ENCODE results near the gene MRPL58.

Gene MRPL58

DNA sequence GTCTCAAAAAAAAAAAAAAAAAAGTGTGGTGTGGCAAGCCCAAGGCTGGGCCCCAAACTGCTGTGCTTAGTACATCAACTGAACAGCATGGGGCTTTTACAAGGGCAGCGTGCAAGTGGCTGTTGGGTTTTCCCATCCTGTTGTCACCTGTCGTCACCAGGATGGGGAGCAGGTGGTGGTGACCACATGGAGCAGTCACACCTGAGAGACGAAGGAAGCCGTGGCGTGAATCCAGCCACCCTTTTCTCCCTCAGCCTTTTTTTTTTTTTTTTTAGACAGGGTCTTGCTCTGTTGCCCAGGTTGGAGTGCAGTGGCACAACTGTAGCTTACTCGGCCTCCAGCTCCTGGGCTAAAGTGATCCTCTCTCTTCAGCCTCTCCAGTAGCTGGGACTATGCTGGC is 4.1 kb upstream of the MRPL58 start:
- Mint-ChIP-seq H3K27ac (no peak overlapping the region), H3K9me3 (no peaks in the 10 kb centered on the region), H3K4me3 (no peak overlapping the region), H3K36me3 (ENCODE audit: low read depth) (no peaks in the 10 kb centered on the region), H3K27me3 (ENCODE audit: low read depth) (no peaks in the 10 kb centered on the region), H3K4me1 (peaks cover 16% of the 10 kb centered on the region)
- TF ChIP-seq, protein P1, sequence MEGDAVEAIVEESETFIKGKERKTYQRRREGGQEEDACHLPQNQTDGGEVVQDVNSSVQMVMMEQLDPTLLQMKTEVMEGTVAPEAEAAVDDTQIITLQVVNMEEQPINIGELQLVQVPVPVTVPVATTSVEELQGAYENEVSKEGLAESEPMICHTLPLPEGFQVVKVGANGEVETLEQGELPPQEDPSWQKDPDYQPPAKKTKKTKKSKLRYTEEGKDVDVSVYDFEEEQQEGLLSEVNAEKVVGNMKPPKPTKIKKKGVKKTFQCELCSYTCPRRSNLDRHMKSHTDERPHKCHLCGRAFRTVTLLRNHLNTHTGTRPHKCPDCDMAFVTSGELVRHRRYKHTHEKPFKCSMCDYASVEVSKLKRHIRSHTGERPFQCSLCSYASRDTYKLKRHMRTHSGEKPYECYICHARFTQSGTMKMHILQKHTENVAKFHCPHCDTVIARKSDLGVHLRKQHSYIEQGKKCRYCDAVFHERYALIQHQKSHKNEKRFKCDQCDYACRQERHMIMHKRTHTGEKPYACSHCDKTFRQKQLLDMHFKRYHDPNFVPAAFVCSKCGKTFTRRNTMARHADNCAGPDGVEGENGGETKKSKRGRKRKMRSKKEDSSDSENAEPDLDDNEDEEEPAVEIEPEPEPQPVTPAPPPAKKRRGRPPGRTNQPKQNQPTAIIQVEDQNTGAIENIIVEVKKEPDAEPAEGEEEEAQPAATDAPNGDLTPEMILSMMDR (IDR thresholded peaks at IDR 0.05; ENCODE audit: unreplicated experiment in 3 of 3) = no peak

DNA sequence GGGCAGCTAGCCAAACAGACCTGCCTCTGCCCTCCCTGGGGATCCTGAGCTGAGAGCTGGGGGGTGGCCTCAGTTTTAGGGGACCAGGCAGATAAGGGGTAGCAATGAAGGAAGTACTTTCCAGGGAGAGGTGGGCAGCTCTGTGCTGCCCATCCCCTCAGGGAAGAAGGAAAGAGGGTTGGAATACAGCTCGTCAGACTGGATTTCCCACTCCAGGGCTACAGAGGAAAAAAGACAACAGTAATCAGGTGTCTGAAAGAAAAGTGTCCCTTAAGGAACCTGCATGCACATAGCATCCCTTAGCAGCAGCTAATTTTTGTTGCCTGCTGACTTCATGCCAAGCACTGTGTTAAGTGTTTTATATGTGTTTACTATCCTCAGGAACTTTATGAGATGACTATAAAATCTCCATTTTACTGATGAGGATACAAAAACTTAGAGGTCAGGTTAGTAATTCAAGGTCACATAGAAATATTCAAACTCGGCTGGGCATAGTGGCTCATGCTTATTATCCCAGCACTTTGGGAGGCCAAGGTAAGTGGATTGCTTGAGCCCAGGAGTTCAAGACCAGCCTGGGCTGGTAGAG is 3.2 kb upstream of the MRPL58 start:
- TF ChIP-seq, protein P1 (IDR thresholded peaks at IDR 0.05; ENCODE audit: unreplicated experiment in 3 of 3) = no peak
- H3K36me3 Mint-ChIP-seq (ENCODE audit: low read depth) = peaks cover 3% of the 10 kb centered on the region
- H3K27me3 Mint-ChIP-seq (ENCODE audit: low read depth) = no peaks in the 10 kb centered on the region
- peak overlapping the region in 1 of 3 experiments; percentile 50 for H3K4me3 Mint-ChIP-seq
- peak overlapping the region in 1 of 3 experiments; percentile 48 for H3K27ac Mint-ChIP-seq
- H3K9me3 Mint-ChIP-seq = no peaks in the 10 kb centered on the region
- peaks cover 23% of the 10 kb centered on the region for H3K4me1 Mint-ChIP-seq

GRCh38 chr17:75010683-75011400 is 1.6 kb upstream of the MRPL58 start:
- H3K36me3 Mint-ChIP-seq (ENCODE audit: low read depth) = peaks cover 7% of the 10 kb centered on the region
- TF ChIP-seq, protein P1 (IDR thresholded peaks at IDR 0.05; ENCODE audit: unreplicated experiment in 3 of 3) = no peak
- peaks cover 23% of the 10 kb centered on the region for H3K4me1 Mint-ChIP-seq
- peak overlapping the region; percentile 97 to 99 (median 97) for H3K27ac Mint-ChIP-seq
- no peaks in the 10 kb centered on the region for H3K27me3 Mint-ChIP-seq (ENCODE audit: low read depth)
- H3K4me3 Mint-ChIP-seq = peak overlapping the region; percentile 68 to 96 (median 91)
- H3K9me3 Mint-ChIP-seq = no peaks in the 10 kb centered on the region

DNA sequence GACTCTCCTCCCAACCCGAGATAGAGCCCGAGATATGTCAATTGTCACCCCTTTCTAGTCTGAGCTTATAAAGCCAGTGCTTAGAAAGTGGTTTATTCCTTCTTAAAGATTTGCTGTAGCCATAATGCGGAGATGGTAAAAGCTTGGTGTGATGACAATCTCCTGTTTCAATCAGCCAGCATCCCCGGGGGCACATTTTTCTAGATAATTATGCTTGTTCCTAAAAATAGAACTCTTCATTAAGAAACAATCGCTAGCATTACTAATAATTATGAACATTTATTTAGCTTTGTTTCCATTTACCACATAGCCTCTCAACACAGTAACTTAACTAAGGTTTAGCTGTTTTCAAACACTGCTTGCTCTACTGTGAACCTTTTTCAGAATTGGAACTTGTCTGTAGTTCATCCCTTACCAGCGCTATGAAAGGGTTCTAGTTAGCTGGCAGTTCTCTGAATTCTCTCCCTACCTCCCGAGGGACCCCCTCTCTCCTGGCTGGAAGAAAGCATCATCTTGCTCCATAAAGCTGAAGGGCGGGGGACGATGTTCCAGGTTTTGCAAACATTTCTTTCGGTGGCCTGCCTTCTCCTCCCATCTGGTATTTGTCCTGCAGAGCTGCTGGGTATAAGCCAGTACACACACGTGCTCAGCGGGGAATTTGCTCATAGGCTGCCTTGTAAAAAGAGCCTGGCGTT is 922 bp upstream of the MRPL58 start:
- Mint-ChIP-seq H3K4me3 (peak overlapping the region; percentile 91 to 96 (median 94)), H3K9me3 (no peaks in the 10 kb centered on the region), H3K27ac (peak overlapping the region; percentile 97 to 99 (median 97)), H3K4me1 (peaks cover 23% of the 10 kb centered on the region), H3K27me3 (ENCODE audit: low read depth) (no peaks in the 10 kb centered on the region), H3K36me3 (ENCODE audit: low read depth) (peaks cover 12% of the 10 kb centered on the region)
- TF ChIP-seq, protein P1 (IDR thresholded peaks at IDR 0.05; ENCODE audit: unreplicated experiment in 3 of 3) = no peak

DNA sequence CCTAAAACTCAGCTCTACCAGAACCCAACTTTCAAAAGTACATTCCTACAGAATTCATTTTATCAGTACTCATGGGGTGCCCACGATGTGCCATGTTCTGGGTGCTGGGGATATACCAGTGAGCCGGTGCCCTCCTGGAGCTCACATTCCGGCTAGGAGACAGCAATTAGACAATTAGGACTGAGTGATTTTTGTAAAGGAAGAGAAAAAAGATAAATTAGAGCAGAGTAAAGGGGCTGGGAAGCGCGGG is 449 bp upstream of the MRPL58 start:
- peaks cover 14% of the 10 kb centered on the region for H3K36me3 Mint-ChIP-seq (ENCODE audit: low read depth)
- no peaks in the 10 kb centered on the region for H3K27me3 Mint-ChIP-seq (ENCODE audit: low read depth)
- no peaks in the 10 kb centered on the region for H3K9me3 Mint-ChIP-seq
- H3K4me3 Mint-ChIP-seq = peak overlapping the region; percentile 91 to 96 (median 94)
- H3K27ac Mint-ChIP-seq = peak overlapping the region; percentile 97 to 99 (median 97)
- H3K4me1 Mint-ChIP-seq = peaks cover 23% of the 10 kb centered on the region
- TF ChIP-seq, protein P1 (IDR thresholded peaks at IDR 0.05; ENCODE audit: unreplicated experiment in 3 of 3) = no peak
